HS-5 (cell line): ENCODE measurements around the gene LILRB3.
"Not testable (repeated sequence)": the region's sequence is repeated elsewhere in the genome, so short reads cannot be mapped to it uniquely, and the experiment has no call there.

ENCODE experiments used
- DNase-seq: peaks from one replicate; pipeline ENCODE4 v3.0.0-alpha.2; 2012; ENCODE audit warnings: low read depth

LILRB3 gene

DNA sequence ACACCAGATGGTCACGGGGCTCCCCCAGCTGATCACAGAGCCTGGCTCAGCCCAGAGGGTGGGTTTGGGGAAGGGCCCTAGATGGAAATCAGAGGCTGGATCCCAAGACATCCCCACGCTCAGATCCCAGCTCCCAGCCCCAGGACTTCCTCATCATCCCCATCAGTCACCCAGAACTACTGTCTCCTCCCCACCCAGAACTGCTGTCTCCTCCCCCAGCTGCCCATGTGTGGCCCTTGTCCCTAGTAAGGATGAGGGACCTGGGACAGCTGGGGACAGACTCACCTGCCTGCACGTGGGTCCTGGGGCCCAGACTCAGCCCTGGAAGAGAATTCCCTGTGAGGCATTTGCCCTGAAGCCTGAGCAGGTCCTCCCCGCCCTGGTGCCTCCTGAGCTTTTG, 19.4 kb upstream of the LILRB3 start:
- not testable (repeated sequence) for DNase-seq

DNA sequence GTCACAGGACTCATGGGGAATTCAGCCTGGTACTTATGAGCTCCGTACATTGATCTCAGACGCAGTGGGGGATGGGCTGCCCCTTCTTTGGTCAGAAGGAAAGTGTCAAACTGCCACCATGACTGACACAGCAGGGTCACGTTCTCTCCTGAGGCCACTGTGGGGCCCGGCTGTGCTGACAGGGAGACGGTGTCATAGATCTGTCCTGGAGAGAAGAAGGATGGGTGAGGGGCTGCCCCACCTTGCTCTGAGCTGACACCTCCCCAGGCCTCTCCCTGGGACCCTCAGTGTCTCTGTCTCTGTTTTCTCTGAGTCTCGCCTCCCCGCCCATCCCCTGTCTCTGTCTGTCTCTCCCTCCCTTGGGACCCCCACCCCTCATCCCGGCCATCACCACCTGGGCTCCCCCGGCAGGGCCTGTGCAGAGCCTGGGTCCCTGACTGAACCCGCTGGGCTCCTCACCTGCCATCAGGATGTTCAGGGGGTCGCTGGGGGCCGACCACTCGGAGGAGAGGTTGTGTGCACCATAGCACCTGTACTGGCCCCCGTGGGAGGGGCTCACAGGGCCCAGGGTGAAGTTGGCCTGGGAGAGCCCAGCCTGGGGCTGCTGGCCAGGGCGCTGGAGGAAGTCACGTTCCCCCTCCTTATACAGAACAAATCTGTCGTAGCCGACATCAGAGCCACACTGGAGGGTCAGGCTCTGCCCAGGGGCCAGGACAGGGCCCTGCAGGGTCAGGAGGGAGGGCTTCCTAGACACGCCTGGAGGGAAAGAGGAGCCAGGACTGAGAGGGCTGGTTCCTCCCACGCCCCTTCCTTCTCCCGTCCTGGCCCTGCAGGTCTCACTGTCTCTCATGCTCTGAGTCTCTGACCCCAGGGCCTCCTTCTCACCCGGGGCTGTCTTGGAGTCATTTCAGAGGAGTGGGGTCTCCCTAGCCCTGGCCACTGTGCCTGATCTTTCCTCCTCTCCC, 17.8 kb upstream of the LILRB3 start:
- not testable (repeated sequence) for DNase-seq

DNA sequence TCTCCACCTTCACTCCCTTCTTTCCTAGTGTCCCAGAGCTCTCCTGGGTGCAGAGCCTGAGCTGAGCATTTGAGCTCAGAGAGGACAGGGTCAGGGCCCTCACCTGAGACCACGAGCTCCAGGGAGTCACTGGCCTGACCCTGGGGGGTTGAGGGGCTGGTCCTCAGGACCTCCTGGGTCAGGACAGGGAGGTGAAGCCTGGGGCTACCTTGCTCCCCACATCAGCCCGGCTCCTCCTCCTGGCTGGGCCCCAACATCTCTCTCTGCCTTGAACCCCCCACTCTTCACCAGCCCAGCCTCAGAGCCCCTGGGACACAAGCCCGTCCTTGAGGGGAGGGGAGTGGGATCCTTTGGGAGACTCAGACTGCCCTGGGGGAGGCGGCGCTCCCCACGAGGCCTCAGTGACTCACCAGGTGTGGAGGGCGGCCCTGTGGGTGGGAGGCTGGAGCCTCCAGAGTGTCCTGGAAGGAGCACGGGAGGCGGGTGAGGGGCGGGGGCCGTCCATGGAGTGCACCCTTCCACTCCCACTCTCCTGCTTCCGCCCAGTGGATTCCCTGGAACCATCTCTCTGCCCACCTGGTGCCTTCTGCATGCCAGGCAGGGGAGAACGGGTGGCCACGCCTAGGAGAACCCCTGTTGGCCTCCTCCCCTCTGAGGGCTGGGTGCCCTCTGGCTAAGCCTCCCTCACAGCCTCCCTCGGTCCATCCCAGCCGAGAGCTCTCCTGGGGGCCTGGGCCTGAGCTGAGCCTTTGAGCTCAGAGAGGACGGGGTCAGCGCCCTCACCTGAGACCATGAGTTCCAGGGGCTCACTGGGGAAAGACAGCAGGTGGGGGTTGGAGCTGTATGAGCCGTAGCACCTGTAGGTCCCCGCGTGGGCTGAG, 16.9 kb upstream of the LILRB3 start:
- DNase-seq = not testable (repeated sequence)

DNA sequence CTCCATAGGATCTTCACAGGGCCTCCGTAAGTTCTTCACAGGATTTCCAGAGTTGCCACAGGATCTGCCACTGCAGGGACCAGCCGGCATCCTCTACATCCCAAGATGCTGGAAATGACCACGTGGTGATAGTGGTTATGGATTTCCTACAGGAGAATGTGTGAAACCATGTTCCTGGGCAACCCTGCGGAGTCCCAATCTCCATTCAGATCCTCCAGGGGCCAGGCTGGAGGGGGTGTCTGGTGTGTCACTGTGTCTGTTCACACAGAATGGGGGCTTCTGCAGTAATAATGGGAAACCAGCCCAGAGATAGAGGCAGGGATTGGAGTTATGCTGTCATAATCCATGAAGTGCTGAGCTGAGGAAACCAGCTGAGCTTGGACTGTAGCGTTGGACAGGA, 11.1 kb upstream of the LILRB3 start:
- no peak for DNase-seq

DNA sequence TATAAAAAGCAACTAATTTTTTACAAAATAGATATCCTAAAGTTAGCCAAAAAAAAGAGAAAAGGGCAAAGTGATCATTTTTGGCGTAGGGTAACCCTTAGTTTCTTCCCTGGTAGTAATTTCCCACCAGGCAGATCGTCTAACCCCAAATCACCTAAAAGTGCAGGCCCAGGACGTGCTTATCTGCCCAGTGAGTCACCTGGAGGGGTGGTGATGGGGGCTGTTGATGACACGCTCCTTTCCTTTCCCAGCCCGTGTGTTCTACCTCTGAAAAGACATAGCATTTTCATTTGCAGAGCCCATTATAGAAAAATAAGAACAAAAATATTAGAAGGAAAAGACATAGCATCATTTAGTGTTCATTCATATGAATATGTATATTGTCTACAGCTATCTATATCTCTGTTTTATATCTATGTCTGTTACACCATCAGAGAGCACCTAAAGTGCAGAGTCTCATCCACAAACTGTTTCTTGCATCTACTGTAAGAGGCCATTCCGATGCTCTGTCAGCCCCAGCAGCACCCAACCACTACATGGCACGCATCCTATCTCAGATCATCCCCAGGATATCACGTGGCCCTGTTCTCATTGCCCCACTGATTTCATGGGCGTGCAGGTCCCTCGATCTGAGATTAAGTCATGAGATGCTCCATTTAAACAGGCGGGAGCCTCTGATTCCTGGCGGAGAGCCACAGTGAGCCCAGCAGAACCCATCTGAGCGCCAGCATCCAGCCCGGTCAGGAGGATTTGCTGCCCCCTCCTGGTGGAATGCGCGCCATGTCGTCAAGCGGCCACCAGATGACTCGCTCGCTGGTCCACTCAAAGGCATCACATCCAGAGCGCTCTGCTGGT, 8.5 kb upstream of the LILRB3 start:
- DNase-seq = no peak

DNA sequence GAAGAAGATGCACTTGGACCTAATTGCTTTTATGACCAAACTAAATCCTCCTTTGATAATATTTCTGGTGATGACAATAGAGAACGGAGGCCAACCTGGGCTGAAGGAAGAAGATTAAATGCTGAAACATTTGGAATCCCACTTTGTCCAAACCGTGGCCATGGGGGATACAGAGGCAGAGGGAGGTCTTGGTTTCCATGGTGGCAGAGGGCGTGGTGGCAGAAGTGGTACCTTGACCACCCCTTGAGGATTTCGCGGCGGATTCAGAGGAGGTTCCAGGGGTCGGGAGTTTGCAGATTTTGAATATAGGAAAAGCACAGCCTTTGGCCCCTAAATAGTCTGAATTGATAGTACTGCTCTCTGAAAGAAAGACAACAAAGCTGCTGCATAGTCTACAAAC, 7.2 kb upstream of the LILRB3 start:
- no peak for DNase-seq

DNA sequence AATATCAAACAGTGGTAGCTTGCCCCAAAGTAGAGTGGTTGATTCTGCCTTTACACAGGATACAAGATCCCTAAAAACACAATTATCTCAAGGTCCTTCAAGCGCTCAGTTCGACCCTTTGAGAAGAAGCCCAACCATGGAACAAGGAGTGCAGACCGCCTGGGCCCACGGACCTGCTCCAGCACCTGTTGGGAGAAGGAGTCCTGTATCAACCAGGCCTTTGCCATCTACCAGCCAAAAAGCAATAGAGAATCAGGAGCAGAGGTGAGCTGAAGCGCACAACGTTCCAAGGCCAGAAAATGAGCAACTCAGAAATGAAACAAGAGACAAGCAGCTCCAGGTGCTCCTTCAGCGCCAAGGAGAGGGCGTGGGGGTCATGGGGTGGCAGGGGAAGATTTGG, 6.3 kb upstream of the LILRB3 start:
- no peak for DNase-seq

DNA sequence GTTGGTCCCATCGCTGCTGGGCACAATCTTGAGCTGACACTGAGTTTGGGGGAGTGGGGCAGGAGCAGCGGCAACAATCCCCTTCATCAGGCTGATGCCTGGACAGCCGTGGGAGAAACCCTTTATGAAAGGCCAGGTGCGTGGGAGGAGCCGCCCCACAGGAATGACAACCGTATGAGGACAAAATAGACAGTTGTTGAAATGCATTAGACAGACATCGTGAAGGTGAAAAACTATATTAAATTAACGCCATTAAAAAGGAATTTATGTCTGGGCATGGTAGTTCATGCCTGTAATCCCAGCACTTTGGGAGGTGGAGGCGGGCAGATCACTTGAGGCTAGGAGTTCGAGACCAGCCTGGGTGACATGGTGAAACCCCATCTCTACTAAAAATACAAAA, 1.8 kb upstream of the LILRB3 start:
- DNase-seq = not testable (repeated sequence)

DNA sequence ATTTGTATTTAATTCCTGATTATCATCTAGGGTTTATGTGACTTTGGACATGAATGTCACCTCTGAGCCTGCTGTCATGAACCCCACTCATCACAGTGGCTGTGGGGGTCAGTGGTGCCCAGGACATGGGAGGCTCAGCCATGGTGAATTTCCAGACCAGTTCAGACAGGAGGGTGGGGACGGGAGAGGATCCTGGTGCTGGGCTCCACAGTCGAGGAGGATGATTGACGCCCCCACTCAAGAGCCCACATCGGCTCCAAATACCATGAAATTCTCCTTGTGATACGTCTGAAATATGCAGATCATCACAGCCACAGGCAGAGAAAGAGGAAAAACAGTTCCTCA, 1.1 kb upstream of the LILRB3 start:
- not testable (repeated sequence) for DNase-seq

DNA sequence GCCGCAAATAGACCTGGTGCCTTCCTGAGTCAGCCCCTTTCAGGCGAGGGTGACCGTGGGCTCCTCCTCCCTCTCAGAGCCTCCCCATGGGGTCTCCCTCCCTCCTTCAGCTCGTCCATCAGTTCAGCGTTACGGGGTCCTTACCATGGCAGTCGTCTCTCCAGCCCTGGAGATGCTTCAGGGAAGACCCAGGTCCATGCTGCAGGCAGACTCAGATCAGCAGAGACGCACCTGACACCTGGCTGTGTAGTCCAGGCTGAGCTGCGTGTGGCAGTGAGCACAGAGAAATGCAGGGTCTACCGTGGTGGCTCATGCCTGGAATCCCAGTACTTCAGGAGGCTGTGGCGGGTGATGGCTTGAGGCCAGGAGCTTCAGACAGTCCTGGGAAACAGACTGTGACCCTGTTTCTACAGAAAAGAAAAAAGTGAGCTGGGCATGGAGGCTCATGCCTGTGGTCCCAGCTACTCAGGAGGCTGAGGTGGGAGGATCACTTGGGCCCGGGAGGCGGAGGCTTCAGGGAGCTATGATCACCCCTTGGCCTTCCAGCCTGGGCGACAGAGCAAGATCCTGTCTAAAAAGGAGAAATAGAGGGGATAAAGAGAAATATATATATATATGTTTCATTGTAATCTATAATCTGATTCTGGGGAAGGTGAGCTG, 600 bp upstream of the LILRB3 start:
- DNase-seq = not testable (repeated sequence)

DNA sequence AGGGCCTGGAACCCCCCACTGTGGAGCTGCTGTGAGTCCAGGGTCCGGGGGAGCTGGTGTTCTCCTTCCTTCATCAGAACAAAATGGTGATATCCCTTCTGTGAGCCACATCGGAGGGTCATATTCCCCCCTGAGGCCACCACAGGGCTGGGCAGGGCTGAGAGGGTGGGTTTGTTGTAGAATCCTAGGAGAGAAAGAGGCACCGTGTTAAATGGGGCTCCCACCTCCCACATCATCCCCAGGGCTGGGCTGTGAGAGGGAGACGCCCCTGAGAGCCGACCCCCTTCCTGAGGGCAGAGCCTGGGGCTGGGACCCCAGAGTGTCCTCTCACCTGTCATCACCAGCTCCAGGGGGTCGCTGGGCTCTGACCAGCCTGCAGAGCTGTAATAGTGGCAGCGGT, 860 bp downstream of the LILRB3 start:
- DNase-seq = not testable (repeated sequence)

DNA sequence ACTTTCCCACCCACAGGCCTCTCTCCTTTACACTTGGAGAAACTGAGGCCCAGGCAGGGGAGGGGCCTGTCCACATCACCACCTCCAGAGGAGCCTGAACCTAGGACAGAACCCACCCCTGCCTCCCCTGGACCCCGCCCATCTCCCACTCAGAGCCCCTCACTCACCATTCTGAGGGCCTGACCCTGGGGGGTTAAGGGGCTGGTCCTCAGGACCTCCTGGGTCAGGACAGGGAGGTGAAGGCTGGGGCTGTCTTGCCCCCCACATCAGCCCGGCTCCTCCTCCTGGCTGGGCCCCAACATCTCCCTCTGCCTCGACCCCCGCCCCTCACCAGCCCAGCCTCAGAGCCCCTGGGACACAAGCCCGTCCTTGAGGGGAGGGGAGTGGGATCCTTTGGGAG, 3.1 kb downstream of the LILRB3 start:
- not testable (repeated sequence) for DNase-seq

DNA sequence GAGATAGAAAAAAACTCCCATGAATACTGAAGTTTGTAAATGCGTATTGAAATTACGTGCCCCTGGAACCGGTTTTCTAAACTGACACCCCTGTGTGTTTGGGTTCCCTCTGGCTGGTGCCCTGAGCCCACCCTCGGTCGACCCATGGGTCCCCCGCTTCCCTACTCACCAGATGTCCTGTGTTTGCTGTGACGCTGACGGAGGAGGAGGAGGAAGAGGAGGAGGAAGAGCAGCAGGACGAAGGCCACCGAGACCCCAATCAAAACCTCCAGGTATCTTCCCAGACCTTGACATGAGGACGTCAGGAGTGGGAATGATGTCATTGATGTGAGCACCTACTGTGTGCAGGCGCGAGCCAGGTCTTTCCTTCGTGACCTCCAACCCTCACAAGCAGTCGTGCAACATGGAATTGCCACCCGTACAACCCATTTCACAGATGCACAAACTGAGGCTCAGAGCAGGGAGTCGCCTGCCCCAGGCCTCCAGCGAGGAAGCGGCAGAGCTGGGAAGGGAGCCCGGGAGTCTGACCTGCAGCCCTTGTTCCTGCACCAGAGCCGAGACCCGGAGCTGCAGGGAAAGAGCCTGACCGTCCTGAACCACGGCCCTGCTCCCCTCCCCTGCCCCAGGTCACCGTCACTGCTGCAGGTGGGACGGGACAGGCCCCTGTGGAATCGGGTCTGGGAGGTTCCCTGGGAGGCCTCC, 3.7 kb downstream of the LILRB3 start:
- DNase-seq = no peak

DNA sequence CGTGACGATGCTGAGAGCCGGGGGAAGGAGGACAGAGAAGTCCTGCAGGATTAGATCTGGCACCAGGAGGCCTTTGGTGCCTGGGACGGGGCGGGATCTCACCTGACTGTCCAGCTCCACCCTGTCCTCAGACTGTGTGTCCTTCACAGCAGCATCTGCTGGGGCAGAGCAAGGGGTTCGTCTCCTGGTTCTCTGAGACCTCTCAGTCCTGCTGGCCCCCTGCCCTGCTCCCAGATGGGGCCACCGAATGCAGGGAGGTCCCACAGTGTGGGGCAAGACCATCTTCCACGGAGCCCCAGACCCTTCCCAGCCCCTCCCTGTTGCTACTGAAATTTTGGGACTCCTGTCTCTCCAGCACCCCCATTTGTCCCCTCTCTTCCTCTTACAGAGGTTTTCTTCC, 4.5 kb downstream of the LILRB3 start:
- DNase-seq = no peak

DNA sequence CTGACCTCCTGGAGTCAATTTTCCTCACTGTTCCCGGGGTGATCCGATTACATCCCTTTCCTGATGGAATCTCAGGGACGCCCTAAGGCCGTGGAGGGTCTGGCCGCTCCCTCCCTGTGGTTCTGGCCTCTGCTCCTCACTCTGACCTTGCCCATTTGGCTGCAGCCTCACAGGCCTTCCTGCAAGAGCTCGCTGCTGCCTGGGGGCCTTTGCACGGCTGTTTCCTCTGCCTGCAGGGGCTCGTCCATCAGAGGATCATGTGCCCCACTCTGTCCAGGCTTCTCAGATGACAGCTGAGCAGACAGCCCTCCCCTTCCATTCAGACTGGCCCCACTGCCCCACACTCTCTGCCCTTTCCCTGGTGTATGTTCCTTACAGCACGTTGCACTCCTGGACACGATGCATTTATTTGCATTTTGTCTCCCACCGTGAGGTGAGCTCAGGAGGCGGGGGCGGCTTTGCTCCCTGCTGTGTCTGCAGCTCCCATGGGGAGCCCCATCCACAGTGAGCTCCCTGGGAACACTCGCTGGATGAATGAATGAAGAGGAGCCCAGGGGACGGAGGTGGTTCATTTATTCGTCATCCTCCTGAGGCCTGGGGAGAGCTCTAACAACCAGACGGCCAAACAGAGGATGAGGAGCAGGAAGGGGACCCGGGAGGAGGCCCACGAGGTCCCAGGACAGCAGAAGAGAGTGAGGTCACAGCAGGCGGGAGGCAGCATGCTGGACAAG, 5.1 kb downstream of the LILRB3 start:
- not testable (repeated sequence) for DNase-seq

DNA sequence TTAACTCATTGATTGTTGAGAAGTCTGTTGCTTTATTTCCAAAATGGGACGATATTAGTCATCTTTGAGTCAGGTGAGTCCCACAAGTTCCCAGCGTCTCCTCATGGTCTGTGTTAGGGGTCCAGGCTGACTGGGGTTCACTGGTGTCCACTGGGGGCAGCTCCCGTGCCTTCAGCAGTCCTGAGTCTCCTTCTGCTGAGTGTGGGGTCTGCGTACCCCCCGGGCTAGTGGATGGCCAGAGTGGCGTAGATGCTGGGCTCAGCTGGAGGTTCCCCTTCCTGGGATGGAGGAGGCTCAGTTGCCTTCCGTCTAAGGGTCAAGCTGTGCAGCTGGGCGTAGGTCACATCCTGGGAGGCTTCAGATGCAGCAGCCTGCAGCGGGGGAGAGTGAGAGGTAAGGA, 5.9 kb downstream of the LILRB3 start:
- no peak for DNase-seq

DNA sequence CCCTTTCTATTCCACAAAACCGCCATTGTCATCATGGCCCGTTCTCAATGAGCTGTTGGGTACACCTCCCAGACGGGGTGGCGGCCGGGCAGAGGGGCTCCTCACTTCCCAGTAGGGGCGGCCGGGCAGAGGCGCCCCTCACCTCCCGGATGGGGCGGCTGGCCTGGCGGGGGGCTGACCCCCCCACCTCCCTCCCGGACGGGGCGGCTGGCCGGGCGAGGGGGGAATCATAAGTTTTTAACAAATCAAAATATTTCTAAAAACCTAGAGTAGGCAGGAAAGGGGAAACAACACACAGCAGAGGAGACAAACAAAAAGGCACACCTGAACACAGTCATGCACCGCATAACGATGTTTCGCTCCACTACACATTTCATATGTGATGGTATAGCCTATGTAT, 8.1 kb downstream of the LILRB3 start:
- DNase-seq = not testable (repeated sequence)

DNA sequence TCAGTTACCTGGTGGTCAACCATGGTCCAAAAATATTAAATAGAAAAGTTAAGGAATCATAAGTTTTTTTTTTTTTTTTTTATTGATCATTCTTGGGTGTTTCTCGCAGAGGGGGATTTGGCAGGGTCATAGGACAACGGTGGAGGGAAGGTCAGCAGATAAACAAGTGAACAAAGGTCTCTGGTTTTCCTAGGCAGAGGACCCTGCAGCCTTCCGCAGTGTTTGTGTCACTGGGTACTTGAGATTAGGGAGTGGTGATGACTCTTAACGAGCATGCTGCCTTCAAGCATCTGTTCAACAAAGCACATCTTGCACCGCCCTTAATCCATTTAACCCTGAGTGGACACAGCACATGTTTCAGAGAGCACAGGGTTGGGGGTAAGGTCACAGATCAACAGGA, 8.6 kb downstream of the LILRB3 start:
- not testable (repeated sequence) for DNase-seq

DNA sequence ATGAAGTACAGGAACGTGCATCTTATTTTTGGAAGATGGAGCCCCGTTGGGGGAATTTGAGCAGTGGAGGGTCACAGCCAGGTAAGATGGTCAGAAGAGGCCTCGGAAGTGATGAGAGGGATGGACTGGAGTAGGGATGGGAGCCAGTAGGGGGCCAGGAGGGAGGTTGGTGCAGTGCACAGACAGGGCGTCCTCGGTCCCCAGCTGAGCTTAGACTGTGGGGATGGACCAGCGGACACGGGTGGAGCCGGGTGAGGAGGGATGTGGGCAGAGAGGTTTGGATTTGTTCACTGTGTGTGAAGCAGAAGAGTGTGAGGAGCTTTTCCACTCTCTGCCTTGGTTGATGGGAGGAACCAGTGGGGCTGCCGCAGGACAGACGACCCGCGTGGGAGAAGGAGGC, 11.6 kb downstream of the LILRB3 start:
- DNase-seq = no peak

DNA sequence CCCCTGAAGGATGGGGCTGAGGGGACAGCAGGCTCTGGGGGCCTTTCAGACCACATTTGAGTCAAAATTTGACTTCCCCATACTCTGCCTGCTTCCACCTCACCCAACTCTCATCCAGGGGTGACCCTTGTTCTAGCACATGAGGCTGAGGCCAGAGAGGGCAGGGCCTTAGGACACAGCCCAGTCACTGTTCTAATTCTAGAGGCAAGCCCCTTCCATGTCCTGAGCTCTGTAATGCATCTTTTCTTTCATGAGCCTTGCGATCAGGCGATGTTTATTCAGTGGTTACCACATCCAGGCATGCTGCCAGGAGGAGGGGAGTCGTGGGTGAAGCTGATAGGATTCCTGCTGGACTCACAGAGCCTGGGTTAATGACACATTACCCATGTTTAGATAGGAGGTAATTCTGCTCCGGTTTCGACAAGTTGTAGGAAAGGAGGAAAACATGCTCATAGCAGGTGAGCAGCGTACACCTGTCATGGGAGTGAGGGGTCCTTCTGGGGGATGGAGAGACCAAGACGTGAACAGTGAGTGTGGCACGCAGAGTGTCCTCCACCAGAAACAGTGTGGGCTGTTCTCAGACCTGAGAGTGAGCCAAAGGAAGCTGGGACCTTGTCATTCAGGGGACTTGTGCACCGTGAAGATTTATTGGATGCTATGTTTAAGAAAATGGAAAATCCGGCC, 12.9 kb downstream of the LILRB3 start:
- DNase-seq = peak; percentile 82
